ENCODE measurements around the gene TSPAN14.

GRCh38 chr10:80542652-80543318, 88.7 kb downstream of the TSPAN14 start:
- TF ChIP-seq CTCF (IDR thresholded peaks at IDR 0.05; ENCODE audit: low read length) = no peak
- no peak for TF ChIP-seq EZH2 (IDR thresholded peaks at IDR 0.05; ENCODE audit: borderline replicate concordance, low read length)

Data from OCI-LY1 (cell line).